A549 (cell line): ENCODE results near the gene SCRT2. TPM values are rescaled to one million over a fixed set of nuclear protein-coding genes. Genes with fewer than 3 reads are reported as not detected.

Experiments used
- ATAC-seq, 2 experiments: fragments of 200-7000 bp in 1 of 2; fragments of >200 bp in 1 of 2; cut with Nextera tagmentation in 1 of 2; cut with Tn5 transposase in 1 of 2; 3 replicates each; pipeline versions ENCODE4 v1.8.0 to v1.9.1; 2018 to 2020; ENCODE audit warnings: mild to moderate bottlenecking in 1 of 2, moderate library complexity in 1 of 2
- CTCF ChIA-PET: fragments of 300-600 bp; sonication (Branson Sonifier 250); formaldehyde crosslinking; extraction: SDS; loops from one replicate; lab custom pipeline; 2021; ENCODE audit warnings: antibody characterized with exemption, inconsistent platforms; lab: Yijun Ruan, JAX
- POLR2A ChIA-PET: fragments of 350-600 bp; formaldehyde crosslinking; extraction: SDS; loops from one replicate; lab custom pipeline; 2021; ENCODE audit warnings: antibody characterized with exemption, inconsistent platforms; lab: Yijun Ruan, JAX
- DNase-seq, 2 experiments: peaks; one replicate each; pipeline versions ENCODE4 v3.0.0 to v3.0.0-alpha.2; 2011 to 2016; ENCODE audit warnings: low read depth in 1 of 2, low spot score in 1 of 2
- FAIRE-seq: peaks from 2 replicates; lab custom pipeline; 2011; peaks lifted over from hg19 to GRCh38; lab: Jason Lieb, UNC
- H3K27ac ChIP-seq, 2 experiments: fragments of >200 bp; sonication (Bioruptor Twin); formaldehyde crosslinking; 3 replicates each; pipeline ENCODE4 v1.5.1; 2016 to 2017
- H3K4me1 ChIP-seq: fragments of >200 bp; sonication (Bioruptor Twin); formaldehyde crosslinking; 3 replicates; pipeline ENCODE4 v1.6.1; 2016
- H3K4me2 ChIP-seq: fragments of >200 bp; sonication (Bioruptor Twin); formaldehyde crosslinking; 3 replicates; pipeline ENCODE4 v1.6.1; 2016
- H3K4me3 ChIP-seq: fragments of >200 bp; sonication (Bioruptor Twin); formaldehyde crosslinking; 3 replicates; pipeline ENCODE4 v1.5.1; 2016
- H3K9me3 ChIP-seq: fragments of >200 bp; sonication (Bioruptor Twin); formaldehyde crosslinking; 3 replicates; pipeline ENCODE4 v1.6.1; 2016
- BCL3 ChIP-seq: fragments of >200 bp; sonication (Bioruptor Twin); formaldehyde crosslinking; IDR thresholded peaks from 3 replicates; pipeline ENCODE4 v1.6.1; 2016
- CBX2 ChIP-seq: fragments of 200-600 bp; sonication (generic); IDR thresholded peaks from 2 replicates; pipeline ENCODE4 v1.6.1; 2016; ENCODE audit warnings: low read depth, mild to moderate bottlenecking, borderline replicate concordance
- CHD2 ChIP-seq: fragments of 150-350 bp; IDR thresholded peaks from 2 replicates; pipeline ENCODE4 v1.6.1; 2014; ENCODE audit warnings: low read length; ENCODE audit not compliant: partially characterized antibody
- CTCF ChIP-seq: fragments of >200 bp; sonication (Bioruptor Twin); formaldehyde crosslinking; IDR thresholded peaks from 3 replicates; pipeline ENCODE4 v1.5.1; 2016
- E2F6 ChIP-seq: IDR thresholded peaks from 2 replicates; pipeline ENCODE4 v1.6.1; 2012; ENCODE audit warnings: low read depth, borderline replicate concordance
- EP300 ChIP-seq, 2 experiments: fragments of >200 bp; sonication (Bioruptor Twin); formaldehyde crosslinking; IDR thresholded peaks; 2 replicates in 1 of 2; 3 replicates in 1 of 2; pipeline ENCODE4 v1.6.1; 2016 to 2017
- HOXA7 ChIP-seq: fragments of 250-450 bp; sonication (Bioruptor Pico); IDR thresholded peaks from 2 replicates; pipeline ENCODE4 v1.5.0; 2020; ENCODE audit warnings: mild to moderate bottlenecking, moderate library complexity
- HOXB13 ChIP-seq: fragments of 250-450 bp; sonication (Bioruptor Pico); IDR thresholded peaks from 2 replicates; pipeline ENCODE4 v1.5.0; 2020; ENCODE audit warnings: low read depth, mild to moderate bottlenecking, moderate library complexity
- JUN ChIP-seq, 2 experiments: fragments of >200 bp; sonication (Bioruptor Twin); formaldehyde crosslinking; IDR thresholded peaks; 2 replicates in 1 of 2; 3 replicates in 1 of 2; pipeline ENCODE4 v1.6.1; 2016 to 2017
- KDM1A ChIP-seq: fragments of 200-600 bp; sonication (generic); IDR thresholded peaks from 2 replicates; pipeline ENCODE4 v1.6.1; 2016; ENCODE audit warnings: low read depth, mild to moderate bottlenecking
- KDM5A ChIP-seq: fragments of 200-600 bp; sonication (generic); IDR thresholded peaks from 2 replicates; pipeline ENCODE4 v1.6.1; 2016; ENCODE audit warnings: antibody characterized with exemption, mild to moderate bottlenecking
- MAX ChIP-seq: IDR thresholded peaks from 2 replicates; pipeline ENCODE4 v1.6.1; 2012
- NFE2L2 ChIP-seq: fragments of 150-350 bp; conservative IDR thresholded peaks from 2 replicates; pipeline ENCODE4 v1.6.1; 2014; ENCODE audit warnings: low read length
- PHF8 ChIP-seq: fragments of 200-600 bp; sonication (generic); IDR thresholded peaks from 2 replicates; pipeline ENCODE4 v1.6.1; 2016; ENCODE audit warnings: low read depth, mild to moderate bottlenecking, antibody characterized with exemption, moderate library complexity, borderline replicate concordance
- POLR2A ChIP-seq: IDR thresholded peaks from 2 replicates; pipeline ENCODE4 v1.6.1; 2012; ENCODE audit warnings: mild to moderate bottlenecking, low read length
- POLR2AphosphoS2 ChIP-seq: conservative IDR thresholded peaks from 2 replicates; pipeline ENCODE4 v1.6.1; 2012; ENCODE audit warnings: low read length, improper control_type of control experiment, inconsistent platforms
- RFX5 ChIP-seq: fragments of 450-650 bp; IDR thresholded peaks from 2 replicates; pipeline ENCODE4 v1.7.1; 2014; ENCODE audit warnings: antibody characterized with exemption, mild to moderate bottlenecking, moderate library complexity
- TFCP2L1 ChIP-seq: fragments of 250-450 bp; sonication (Bioruptor Pico); IDR thresholded peaks from 2 replicates; pipeline ENCODE4 v1.5.0; 2021; ENCODE audit warnings: mild to moderate bottlenecking
- ZC3H11A ChIP-seq: fragments of 450-650 bp; IDR thresholded peaks from 2 replicates; pipeline ENCODE4 v1.6.1; 2014; ENCODE audit warnings: antibody characterized with exemption, mild to moderate bottlenecking
- ZFP36 ChIP-seq: fragments of 450-650 bp; IDR thresholded peaks from 2 replicates; pipeline ENCODE4 v1.6.1; 2014; ENCODE audit warnings: borderline replicate concordance; ENCODE audit not compliant: partially characterized antibody
- ZNF302 ChIP-seq: fragments of 250-450 bp; sonication (Bioruptor Pico); IDR thresholded peaks from 2 replicates; pipeline ENCODE4 v1.9.0; 2021; ENCODE audit warnings: inconsistent platforms, mild to moderate bottlenecking, moderate library complexity
- ZSCAN20 ChIP-seq: fragments of 250-450 bp; sonication (Bioruptor Pico); IDR thresholded peaks from 2 replicates; pipeline ENCODE4 v1.8.0; 2022; ENCODE audit warnings: mild to moderate bottlenecking, moderate library complexity
- WGBS: methylation state at CpG from one replicate; pipeline ENCODE4 v1.1.6; 2017; ENCODE audit errors: missing lambda C conversion rate; 5-methylcytosine and 5-hydroxymethylcytosine counted together
- polyA plus RNA-seq, 4 experiments: library from polyadenylated mRNA; depleted of rRNA in 3 of 4; stranded (reverse); fragments of >200 nt; fragmentation: RNase III in 1 of 4; extraction: RNeasy Plus Mini Kit Qiagen cat#74134 plus additional on column Dnase treatment in 1 of 4; gene quantifications; 2 replicates in 3 of 4; 3 replicates in 1 of 4; pipeline ENCODE4 v1.2.3, GENCODE V29; 2011 to 2017
- TF ChIP-seq, protein P1 (sequence below): fragments of >200 bp; sonication (Bioruptor Twin); formaldehyde crosslinking; IDR thresholded peaks from 2 replicates; pipeline ENCODE4 v1.6.1; 2016

The SCRT2 gene
- polyA plus RNA-seq, 2 of the 4 experiments (the other 2 are of a cell fraction), result not detected

DNA sequence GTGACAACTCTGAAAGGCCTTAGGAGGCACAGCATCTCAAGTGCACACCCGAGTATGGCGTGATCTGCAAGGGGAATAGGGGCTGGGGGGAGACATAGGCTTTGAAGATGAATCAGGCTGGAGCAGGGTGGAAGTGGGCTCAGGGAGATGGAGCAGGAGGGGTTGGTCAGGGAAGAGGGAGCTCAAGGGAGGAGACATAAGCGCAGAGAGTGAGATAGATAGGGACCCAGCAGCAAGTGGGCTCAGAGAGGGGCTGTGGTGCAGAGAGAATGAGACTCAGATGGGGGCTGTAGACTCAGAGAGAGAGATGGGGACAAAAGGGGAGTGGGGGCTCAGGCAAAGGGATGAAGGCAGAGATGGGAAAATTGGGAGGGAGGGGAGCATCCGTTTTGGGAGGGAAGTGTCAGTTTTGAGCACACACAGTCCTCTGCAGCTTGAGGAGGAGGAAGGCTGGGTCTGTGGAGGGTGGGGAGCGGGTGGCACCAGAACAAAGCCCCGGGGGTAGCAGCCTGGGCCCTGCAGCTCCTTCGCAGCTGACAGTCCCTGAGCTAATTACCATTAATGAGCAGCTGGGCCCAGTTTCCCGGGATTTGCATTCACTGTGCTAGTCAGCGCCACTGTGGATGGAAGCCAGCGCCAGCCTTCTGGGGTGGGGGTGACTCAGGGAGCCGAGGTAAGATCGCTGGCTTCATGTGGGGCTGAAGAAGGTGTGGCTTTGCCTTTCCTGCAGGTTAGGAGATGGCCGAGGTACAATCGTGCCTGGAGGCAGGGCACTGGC lies 41.3 kb downstream of the SCRT2 start (continued):
- no peak for TF ChIP-seq CTCF
- TF ChIP-seq EP300 (IDR thresholded peaks at IDR 0.05), result no peak
- no peak for TF ChIP-seq E2F6

GRCh38 chr20:631101-631500 lies 44.5 kb downstream of the SCRT2 start:
- POLR2A ChIA-PET, result no interaction called here
- WGBS, result 35% methylated on average over 1 of the region's 1 CpG
- CTCF ChIA-PET, result interaction anchor here (0.7 to 5.2 kb wide), 5 partner anchors 10 to 96 kb away, joined by 3 to 39 read pairs (median 4); no protein-coding TSS in a partner anchor
- Histone ChIP-seq H3K9me3 (no peaks in the 10 kb centered on the region), H3K4me2 (no peak overlapping the region), H3K4me3 (no peak overlapping the region), H3K4me1 (peaks cover 4% of the 10 kb centered on the region; the same call in 1 of the 3 replicates), H3K27ac (no peak overlapping the region)
- no peak for DNase-seq
- FAIRE-seq, result no peak
- TF ChIP-seq HOXB13 (CRISPR knock-in tag), result no peak
- TF ChIP-seq ZFP36, result no peak
- no peak for TF ChIP-seq POLR2AphosphoS2
- TF ChIP-seq BCL3, result no peak
- no peak for TF ChIP-seq HOXA7 (CRISPR knock-in tag)
- no peak for TF ChIP-seq CBX2
- TF ChIP-seq EP300 (IDR thresholded peaks at IDR 0.05), result no peak
- no peak for ATAC-seq

- no peak for TF ChIP-seq E2F6
- no peak for TF ChIP-seq ZNF302
- no peak for TF ChIP-seq ZSCAN20
- no peak for TF ChIP-seq HOXB13 (CRISPR knock-in tag)
- no peak for TF ChIP-seq ZC3H11A
- TF ChIP-seq, protein P1, sequence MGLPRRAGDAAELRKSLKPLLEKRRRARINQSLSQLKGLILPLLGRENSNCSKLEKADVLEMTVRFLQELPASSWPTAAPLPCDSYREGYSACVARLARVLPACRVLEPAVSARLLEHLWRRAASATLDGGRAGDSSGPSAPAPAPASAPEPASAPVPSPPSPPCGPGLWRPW, result no peak
- TF ChIP-seq JUN (IDR thresholded peaks at IDR 0.05), result no peak
- no peak for TF ChIP-seq TFCP2L1 (CRISPR knock-in tag)
- TF ChIP-seq NFE2L2, result no peak
- no peak for TF ChIP-seq ZFP36
- no peak for TF ChIP-seq MAX
- TF ChIP-seq PHF8, result no peak
- no peak for TF ChIP-seq KDM1A
- no peak for TF ChIP-seq RFX5
- TF ChIP-seq KDM5A, result no peak
- TF ChIP-seq CHD2, result no peak
- no peak for TF ChIP-seq POLR2A
- TF ChIP-seq, all 56 proteins: peak for 0
- ATAC-seq (peak in 1 of 2 experiments; percentile 40; a peak in 2 of 6 replicates), DNase-seq (no peak), FAIRE-seq (no peak)
- 12% methylated on average over 2 of the region's 2 CpGs for WGBS
- Histone ChIP-seq H3K9me3 (no peaks in the 10 kb centered on the region), H3K27ac (no peak overlapping the region), H3K4me2 (no peak overlapping the region), H3K4me3 (no peak overlapping the region), H3K4me1 (no peaks in the 10 kb centered on the region)
- CTCF ChIA-PET, result interaction anchor here (0.9 to 5.2 kb wide), 4 partner anchors 19 to 64 kb away, joined by 3 to 39 read pairs (median 6); no protein-coding TSS in a partner anchor
- POLR2A ChIA-PET, result no interaction called here
Observed at GRCh38 chr20:626579-626978, 49.0 kb downstream of the SCRT2 start.
